HCT116 (cell line): ENCODE results near the gene SPOCK3. TPM values are rescaled to one million over a fixed set of nuclear protein-coding genes. Genes with fewer than 3 reads are reported as not detected.

ENCODE experiments used
- ATAC-seq: fragments of 200-7000 bp; cut with Tn5 transposase; 2 replicates; pipeline ENCODE4 v1.9.1; 2020; ENCODE audit warnings: mild to moderate bottlenecking, moderate library complexity
- BruUV-seq: library from RNA; stranded (reverse); fragments of 400-500 nt; replicated peaks from 2 replicates; lab custom pipeline; 2021; lab: Mats Ljungman, UMichigan
- CTCF ChIA-PET: fragments of 300-600 bp; sonication (Branson Sonifier 250); formaldehyde crosslinking; loops from one replicate; lab custom pipeline; 2021; ENCODE audit warnings: antibody characterized with exemption; lab: Charles Lee
- POLR2A ChIA-PET: fragments of 300-600, 350-600 bp; sonication (Branson Sonifier 250); formaldehyde crosslinking; loops from one replicate; lab custom pipeline; 2021; ENCODE audit warnings: antibody characterized with exemption; lab: Charles Lee
- RAD21 ChIA-PET, 2 experiments: fragments of 300-600 bp; sonication (Branson Sonifier 250); formaldehyde crosslinking; loops; one replicate each; lab custom pipeline; 2023; ENCODE audit warnings: low total read pairs in 2 of 2; ENCODE audit not compliant: uncharacterized antibody in 2 of 2, unreplicated experiment in 2 of 2, low non-redundant PET in 1 of 2; lab: Charles Lee
- DNase-seq: peaks from one replicate; pipeline ENCODE4 v3.0.0-alpha.2; 2010; ENCODE audit warnings: low read depth, low spot score
- H2AFZ ChIP-seq: fragments of 200-600 bp; shearing (Covaris generic), sonication (generic); 2 replicates; pipeline ENCODE4 v1.6.1; 2017; ENCODE audit warnings: low read depth, mixed run types, mixed read lengths, antibody characterized with exemption, low read length; ENCODE audit not compliant: poor library complexity, severe bottlenecking
- H3K27ac ChIP-seq: 2 replicates; pipeline ENCODE4 v1.5.1; 2012; ENCODE audit warnings: low read depth, low read length
- H3K27me3 ChIP-seq: fragments of 200-600 bp; sonication (generic); 2 replicates; pipeline ENCODE4 v1.6.1; 2016; ENCODE audit warnings: mixed run types, low read length, mixed read lengths; ENCODE audit not compliant: insufficient read depth
- H3K36me3 ChIP-seq, 2 experiments: fragments of 200-500 bp in 1 of 2; fragments of 200-600 bp in 1 of 2; sonication (Bioruptor generic) in 1 of 2; sonication (generic) in 1 of 2; 2 replicates each; pipeline versions ENCODE4 v1.5.1 to v1.6.1; 2014 to 2016; ENCODE audit warnings: low read length in 2 of 2, inconsistent platforms in 1 of 2, mixed read lengths in 1 of 2, mixed run types in 1 of 2; ENCODE audit not compliant: insufficient read depth in 2 of 2, control insufficient read depth in 1 of 2
- H3K4me1 ChIP-seq, 2 experiments: fragments of 200-600 bp in 1 of 2; sonication (generic) in 1 of 2; 2 replicates each; pipeline versions ENCODE4 v1.5.1 to v1.6.1; 2012 to 2017; ENCODE audit warnings: low read length in 2 of 2, inconsistent platforms in 1 of 2, mild to moderate bottlenecking in 1 of 2, mixed read lengths in 1 of 2, mixed run types in 1 of 2, moderate library complexity in 1 of 2; ENCODE audit not compliant: insufficient read depth in 2 of 2, control insufficient read depth in 1 of 2
- H3K4me2 ChIP-seq: fragments of 200-600 bp; sonication (generic); 2 replicates; pipeline ENCODE4 v1.6.1; 2017; ENCODE audit warnings: mixed run types, low read length, mixed read lengths
- H3K4me3 ChIP-seq, 2 experiments: fragments of 200-600 bp in 1 of 2; sonication (generic) in 1 of 2; replicated peaks in 1 of 2; 2 replicates each; pipeline ENCODE4 v1.5.1; 2011 to 2016; ENCODE audit warnings: low read length in 2 of 2, control low read depth in 1 of 2, low read depth in 1 of 2, mild to moderate bottlenecking in 1 of 2, mixed read lengths in 1 of 2, mixed run types in 1 of 2
- H3K79me2 ChIP-seq: fragments of 200-600 bp; sonication (generic); 2 replicates; pipeline ENCODE4 v1.6.1; 2017; ENCODE audit warnings: mild to moderate bottlenecking, mixed run types, low read length, moderate library complexity, mixed read lengths; ENCODE audit not compliant: insufficient read depth
- H3K9ac ChIP-seq: fragments of 200-600 bp; sonication (generic); 2 replicates; pipeline ENCODE4 v1.6.1; 2016; ENCODE audit warnings: low read length, mixed read lengths
- H3K9me2 ChIP-seq: fragments of 200-600 bp; sonication (generic), shearing (Covaris generic); 2 replicates; pipeline ENCODE4 v1.6.1; 2017; ENCODE audit warnings: mixed run types, mild to moderate bottlenecking, moderate library complexity; ENCODE audit not compliant: insufficient read depth
- H3K9me3 ChIP-seq, 2 experiments: fragments of 200-500 bp in 1 of 2; fragments of 200-600 bp in 1 of 2; sonication (Bioruptor generic) in 1 of 2; sonication (generic) in 1 of 2; 2 replicates each; pipeline ENCODE4 v1.6.1; 2014 to 2017; ENCODE audit warnings: low read length in 2 of 2, mixed read lengths in 2 of 2, inconsistent platforms in 1 of 2, low read depth in 1 of 2, mild to moderate bottlenecking in 1 of 2, mixed run types in 1 of 2, moderate library complexity in 1 of 2; ENCODE audit not compliant: control insufficient read depth in 1 of 2, insufficient read depth in 1 of 2
- H4K20me1 ChIP-seq: fragments of 200-600 bp; sonication (generic), shearing (Covaris generic); 2 replicates; pipeline ENCODE4 v1.6.1; 2017; ENCODE audit warnings: mixed run types, mild to moderate bottlenecking, moderate library complexity; ENCODE audit not compliant: insufficient read depth
- CBX3 ChIP-seq: IDR thresholded peaks from 2 replicates; pipeline ENCODE4 v1.6.1; 2012; ENCODE audit warnings: low read depth
- CTCF ChIP-seq, 3 experiments: fragments of 200-600 bp in 1 of 3; sonication (generic) in 1 of 3; IDR thresholded peaks in 2 of 3; conservative IDR thresholded peaks in 1 of 3; 2 replicates each; pipeline ENCODE4 v1.5.1; 2012 to 2017; ENCODE audit warnings: low read depth in 2 of 3, low read length in 2 of 3, antibody characterized with exemption in 1 of 3, borderline replicate concordance in 1 of 3, control low read depth in 1 of 3, mild to moderate bottlenecking in 1 of 3, mixed read lengths in 1 of 3, mixed run types in 1 of 3, moderate library complexity in 1 of 3; ENCODE audit not compliant: insufficient read depth in 1 of 3
- EGR1 ChIP-seq: IDR thresholded peaks from 2 replicates; pipeline ENCODE4 v1.6.1; 2012; ENCODE audit warnings: low read depth
- EZH2 ChIP-seq: fragments of 200-600 bp; sonication (generic); IDR thresholded peaks from 2 replicates; pipeline ENCODE4 v1.6.1; 2017; ENCODE audit warnings: antibody characterized with exemption, mixed run types
- EZH2phosphoT487 ChIP-seq: fragments of 200-600 bp; IDR thresholded peaks from 2 replicates; pipeline ENCODE4 v1.6.1; 2018; ENCODE audit warnings: antibody characterized with exemption, borderline replicate concordance
- FOSL1 ChIP-seq: IDR thresholded peaks from 2 replicates; pipeline ENCODE4 v1.6.1; 2012; ENCODE audit warnings: low read depth
- JUND ChIP-seq: IDR thresholded peaks from 2 replicates; pipeline ENCODE4 v1.6.1; 2012
- MAX ChIP-seq: IDR thresholded peaks from 2 replicates; pipeline ENCODE4 v1.6.1; 2012
- POLR2A ChIP-seq: IDR thresholded peaks from 2 replicates; pipeline ENCODE4 v1.7.0; 2011; ENCODE audit warnings: borderline replicate concordance; ENCODE audit not compliant: insufficient read depth, insufficient read length; ENCODE audit errors: extremely low read depth
- POLR2AphosphoS5 ChIP-seq: IDR thresholded peaks from 2 replicates; pipeline ENCODE4 v1.6.1; 2011; ENCODE audit warnings: mild to moderate bottlenecking, low read depth, low read length, moderate library complexity
- REST ChIP-seq: IDR thresholded peaks from 2 replicates; pipeline ENCODE4 v1.6.1; 2012; ENCODE audit warnings: low read depth
- SIN3A ChIP-seq: IDR thresholded peaks from 2 replicates; pipeline ENCODE4 v1.6.1; 2012; ENCODE audit warnings: low read depth
- SP1 ChIP-seq: IDR thresholded peaks from 2 replicates; pipeline ENCODE4 v1.6.1; 2012; ENCODE audit warnings: low read depth
- ZBTB33 ChIP-seq: IDR thresholded peaks from 2 replicates; pipeline ENCODE4 v1.6.1; 2011; ENCODE audit warnings: mild to moderate bottlenecking, low read length, moderate library complexity; ENCODE audit not compliant: insufficient replicate concordance; ENCODE audit errors: extremely low read depth
- ZFX ChIP-seq: fragments of 450-650 bp; IDR thresholded peaks from 2 replicates; pipeline ENCODE4 v1.6.1; 2017
- ZNF274 ChIP-seq: fragments of 200-500 bp; sonication (Bioruptor generic); IDR thresholded peaks from 2 replicates; pipeline ENCODE4 v1.6.1; 2014; ENCODE audit warnings: mild to moderate bottlenecking, low read depth, low read length, inconsistent platforms
- intact Hi-C: fragments of 100-400 bp; cut with micrococcal nuclease; formaldehyde crosslinking; loops from 2 replicates; pipeline ENCODE4 v1.10.0; 2022
- total RNA-seq: library from RNA; stranded (reverse); gene quantifications from one replicate; pipeline ENCODE4 v1.2.1, GENCODE V29; 2021; ENCODE audit not compliant: unreplicated experiment

The SPOCK3 gene
- total RNA-seq, 1 experiment from 2014 or later: 1.7 TPM

GRCh38 chr4:166887457-166887856 is 346.8 kb downstream of the SPOCK3 start:
- H3K4me1 ChIP-seq: no peaks in the 10 kb centered on the region
- no peak for TF ChIP-seq JUND
- TF ChIP-seq ZNF274: no peak
- no peak for TF ChIP-seq MAX
- no peak for TF ChIP-seq EGR1
- TF ChIP-seq POLR2AphosphoS5: no peak
- no peak for TF ChIP-seq SP1
- no peak for TF ChIP-seq SIN3A
- no peak for TF ChIP-seq EZH2phosphoT487
- TF ChIP-seq ZBTB33: no peak
- TF ChIP-seq POLR2A: no peak
- no peak for TF ChIP-seq ZFX
- TF ChIP-seq EZH2: no peak
- no peak for TF ChIP-seq CBX3
- TF ChIP-seq REST: no peak
- TF ChIP-seq FOSL1: no peak
- TF ChIP-seq CTCF (IDR thresholded peaks at IDR 0.05 in 2 of 3, conservative IDR thresholded peaks at IDR 0.05 in 1 of 3; ENCODE audit: borderline replicate concordance in 1 of 3, insufficient read depth in 1 of 3, low read depth in 2 of 3, low read length in 2 of 3): no peak
- intact Hi-C loops: no loop called here
- H2AFZ ChIP-seq: no peak overlapping the region
- POLR2A ChIA-PET: no interaction called here
- no peak for DNase-seq
- no peak overlapping the region for H3K4me3 ChIP-seq
- no peak overlapping the region for H3K4me2 ChIP-seq
- ATAC-seq: no peak
- no peak overlapping the region for H3K27ac ChIP-seq
- H3K9ac ChIP-seq: no peak overlapping the region
- no peaks in the 10 kb centered on the region for H3K79me2 ChIP-seq
- H3K36me3 ChIP-seq: no peaks in the 10 kb centered on the region
- no peaks in the 10 kb centered on the region for H3K9me2 ChIP-seq
- no peaks in the 10 kb centered on the region for H3K27me3 ChIP-seq
- CTCF ChIA-PET: no interaction called here
- H4K20me1 ChIP-seq: no peaks in the 10 kb centered on the region
- H3K9me3 ChIP-seq: no peaks in the 10 kb centered on the region
- RAD21 ChIA-PET: no interaction called here
- no TSS peak for BruUV-seq
